Fibroblast of peridontal ligament (primary cell): ENCODE data around the gene C1R.

Experiments
- DNase-seq: peaks from one replicate; pipeline ENCODE4 v3.0.0-alpha.2; 2010; ENCODE audit errors: extremely low read depth

The C1R gene

GRCh38 chr12:7092229-7092985 lies at the start of gene C1R:
Gene C1R (minus strand): TSS chr12:7092445. CDS start chr12:7092388, 57 bp downstream.
- peak; percentile 97 for DNase-seq

GRCh38 chr12:7141351-7142005 lies 49.2 kb upstream of the C1R start:
- DNase-seq = no peak

GRCh38 chr12:7139200-7139599 lies 47.0 kb upstream of the C1R start:
- DNase-seq = no peak

DNA sequence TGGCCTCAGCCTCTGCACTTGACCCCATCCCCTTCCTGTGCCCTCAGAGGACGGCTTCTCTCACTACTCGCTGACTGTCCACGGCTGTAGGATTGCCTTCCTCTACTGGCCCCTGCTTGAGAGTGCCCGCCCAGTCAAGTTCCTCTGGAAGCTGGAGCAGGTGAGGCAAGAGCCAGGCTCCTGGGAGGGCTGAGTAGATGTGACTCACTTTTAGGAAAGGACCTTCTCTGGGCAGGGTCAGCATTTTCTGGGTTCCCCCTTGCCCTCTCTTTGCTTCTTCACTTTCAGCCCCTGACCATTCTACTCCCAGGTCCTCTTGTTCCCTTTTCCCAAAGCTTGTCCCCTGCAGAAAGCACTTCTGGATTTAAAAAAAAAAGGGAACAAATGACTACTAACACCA lies 45.7 kb upstream of the C1R start:
- DNase-seq = no peak

GRCh38 chr12:7136676-7137075 lies 44.4 kb upstream of the C1R start:
- DNase-seq = no peak

DNA sequence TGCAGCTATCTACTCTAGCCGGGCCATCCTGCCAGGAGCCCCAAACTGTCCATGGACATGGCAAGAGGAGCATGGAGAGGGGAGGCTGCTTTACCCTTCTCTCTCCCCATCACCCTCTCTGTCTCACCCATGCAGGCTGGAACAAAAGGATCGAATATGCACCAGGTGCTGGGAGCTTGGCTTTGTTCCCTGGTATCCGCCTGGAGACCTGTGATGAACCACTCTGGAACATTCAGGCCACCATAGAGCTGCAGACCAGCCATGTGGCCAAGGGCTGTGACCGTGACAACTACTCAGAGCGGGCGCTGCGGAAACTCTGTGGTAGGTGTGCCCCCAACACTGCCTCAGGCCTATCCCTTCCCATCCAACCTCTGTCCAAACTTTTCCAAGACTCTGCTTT lies 43.8 kb upstream of the C1R start:
- DNase-seq = no peak

GRCh38 chr12:7134396-7135166 lies 42.3 kb upstream of the C1R start:
- no peak for DNase-seq

DNA sequence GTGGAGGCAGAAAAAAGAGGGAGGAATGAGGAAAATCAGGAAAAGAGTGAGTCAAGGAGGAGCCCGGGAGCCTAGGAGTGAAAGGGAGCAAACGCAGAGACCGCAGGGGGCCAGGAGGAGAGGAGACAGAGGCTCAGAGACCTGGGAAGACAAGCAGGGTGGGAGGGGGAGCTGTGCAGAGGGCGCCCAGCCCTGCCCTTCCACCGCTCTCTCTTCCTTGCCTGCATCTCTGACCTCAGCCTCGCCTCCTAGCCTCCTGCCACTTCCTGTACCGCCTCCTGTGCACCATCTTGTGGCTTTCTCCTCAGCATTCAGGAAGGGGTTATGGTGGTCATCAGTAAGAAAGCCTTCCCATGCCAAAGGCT lies 39.2 kb upstream of the C1R start:
- no peak for DNase-seq

DNA sequence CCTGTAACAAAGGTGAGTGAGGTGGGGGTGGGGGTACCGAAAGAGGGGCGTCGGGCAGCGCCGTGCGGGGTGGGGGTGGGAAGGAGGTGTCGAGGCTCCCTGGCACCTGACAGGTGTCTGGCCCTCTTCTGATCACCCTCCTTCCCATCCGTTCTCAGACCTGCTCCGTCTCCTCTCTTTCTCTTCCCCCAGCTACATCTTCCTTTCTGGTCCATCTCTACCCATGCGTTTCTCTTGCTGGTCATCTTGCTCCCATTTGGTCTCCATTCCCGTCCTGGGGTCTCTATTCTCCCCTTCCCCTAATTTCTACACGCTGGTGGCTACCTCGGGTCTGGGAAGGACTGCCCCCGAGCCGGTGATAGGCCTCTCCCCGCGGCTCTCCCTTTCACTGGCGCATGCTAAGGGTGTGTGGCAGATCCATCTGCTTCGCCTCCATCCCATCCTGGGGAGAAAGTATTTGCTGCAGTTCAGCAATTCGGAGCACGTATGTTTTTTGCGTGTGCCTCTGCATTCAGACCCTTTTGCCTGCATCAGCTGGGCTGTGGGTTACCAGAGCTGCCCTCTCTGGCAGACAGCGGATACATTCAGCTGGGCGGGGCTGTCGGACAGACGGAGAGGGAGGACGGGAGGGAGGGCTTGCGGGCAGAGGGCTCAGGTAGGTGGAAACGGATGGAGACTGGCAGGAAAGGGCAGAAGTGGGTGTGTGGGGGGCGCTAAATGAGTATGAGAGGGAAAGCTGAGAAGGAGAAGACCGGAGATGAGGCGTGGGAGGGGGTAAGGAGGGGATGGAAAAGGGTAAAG lies 38.7 kb upstream of the C1R start:
- peak; percentile 36 for DNase-seq

- peak; percentile 55 for DNase-seq
These were observed 37.8 kb upstream of the C1R start, which contains the start of gene CLSTN3 for GRCh38 chr12:7129872-7130691. Gene CLSTN3 (plus strand): TSS chr12:7130371. CDS start chr12:7130649, 278 bp downstream.

GRCh38 chr12:7129287-7129871 lies 37.1 kb upstream of the C1R start:
- no peak for DNase-seq

DNA sequence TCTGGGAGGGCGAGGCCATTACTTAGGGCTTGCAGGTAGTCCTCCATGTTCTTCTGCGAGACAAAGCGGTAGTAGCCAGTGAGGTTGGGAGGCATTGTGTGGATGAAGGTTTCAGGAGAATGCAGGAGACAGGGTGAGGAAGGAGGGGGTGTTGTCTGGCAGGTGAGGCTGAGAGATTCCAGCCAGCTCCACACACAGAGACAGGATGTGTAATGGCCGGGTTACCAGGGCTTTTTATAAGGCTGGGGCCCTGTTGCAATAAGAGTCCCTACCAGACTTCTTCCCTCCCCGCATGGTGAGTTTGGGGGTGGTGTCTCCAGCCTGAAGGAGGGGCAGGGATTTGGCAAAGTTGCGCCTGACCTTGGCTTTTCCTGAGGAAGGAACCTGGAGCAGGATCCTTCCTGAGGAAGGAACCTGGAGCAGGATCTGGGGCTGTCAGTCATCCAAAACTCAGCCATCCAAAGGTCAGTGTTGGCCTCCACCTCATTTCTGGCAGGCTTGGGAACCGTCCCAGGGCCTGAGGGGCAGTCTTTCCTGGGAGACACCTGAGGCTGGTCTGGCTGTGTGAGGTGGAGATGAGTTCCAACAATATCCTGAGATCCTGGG lies 36.5 kb upstream of the C1R start, which contains the start of gene RBP5:
RBP5 (minus strand) TSS at position 209 of the 606 bp plus-strand sequence; CDS start at position 95, 114 bp downstream.
- DNase-seq = no peak

DNA sequence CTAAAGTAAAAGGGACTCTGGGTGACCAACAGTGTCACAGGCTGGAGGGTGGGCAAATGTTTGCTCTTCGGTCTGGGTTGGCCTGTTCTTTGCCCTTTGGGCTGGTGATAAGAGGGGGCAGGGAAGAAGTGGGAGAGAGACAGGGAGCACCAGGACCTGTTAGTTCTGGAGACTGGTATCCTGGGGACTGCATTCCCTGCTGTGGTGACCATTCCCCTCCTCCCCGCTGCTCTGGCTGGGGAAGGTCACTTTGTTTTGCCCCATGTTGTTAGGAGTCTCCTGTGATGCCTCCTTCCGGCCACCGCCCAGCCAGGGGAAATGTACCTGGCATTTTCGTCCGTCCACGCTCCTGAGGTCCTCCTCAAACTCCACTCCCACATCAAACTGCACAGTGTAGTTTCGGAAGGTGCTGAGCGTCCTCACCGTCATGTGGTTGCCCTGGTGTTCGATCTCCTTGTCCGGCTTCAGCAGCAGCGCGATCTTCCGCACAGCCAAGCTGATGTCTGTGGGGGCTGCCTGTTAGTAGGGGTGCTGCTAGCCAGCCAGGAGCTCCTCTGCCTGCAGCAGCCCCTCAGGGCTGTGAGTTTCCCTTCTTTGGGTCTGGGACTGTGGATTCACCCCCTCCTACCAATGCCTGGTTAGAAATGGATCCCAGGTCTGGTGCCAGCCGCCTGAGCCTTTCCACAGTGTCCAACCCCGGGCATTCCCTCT lies 35.8 kb upstream of the C1R start:
- DNase-seq = no peak

DNA sequence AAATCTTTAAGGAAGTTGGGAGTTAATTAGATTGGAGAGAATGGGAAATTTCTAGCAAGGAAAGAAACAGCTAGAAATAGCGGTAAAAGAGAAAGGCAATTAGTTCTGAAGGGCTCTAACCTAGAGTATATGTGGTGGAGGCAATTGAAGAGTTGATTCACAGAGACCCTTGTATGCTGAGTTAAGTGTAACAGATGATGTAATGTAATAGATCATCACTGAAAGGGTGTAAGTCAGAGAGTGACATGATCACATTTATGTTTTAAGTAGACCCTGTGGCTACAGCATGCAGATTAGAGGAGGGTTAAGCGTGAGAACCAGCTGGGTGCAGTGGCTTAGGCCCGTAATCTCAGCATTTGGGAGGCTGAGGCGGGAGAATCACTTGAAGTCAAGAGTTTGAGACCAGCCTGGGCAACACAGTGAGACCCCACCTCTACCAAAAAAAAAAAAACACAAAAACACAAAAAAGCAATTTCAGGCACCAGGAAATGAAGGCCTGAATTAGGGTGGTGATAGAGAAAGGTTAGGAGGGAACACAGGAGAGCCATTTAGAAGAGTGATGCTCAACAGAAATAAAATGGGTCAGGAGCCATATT lies 33.5 kb upstream of the C1R start:
- DNase-seq = no peak

DNA sequence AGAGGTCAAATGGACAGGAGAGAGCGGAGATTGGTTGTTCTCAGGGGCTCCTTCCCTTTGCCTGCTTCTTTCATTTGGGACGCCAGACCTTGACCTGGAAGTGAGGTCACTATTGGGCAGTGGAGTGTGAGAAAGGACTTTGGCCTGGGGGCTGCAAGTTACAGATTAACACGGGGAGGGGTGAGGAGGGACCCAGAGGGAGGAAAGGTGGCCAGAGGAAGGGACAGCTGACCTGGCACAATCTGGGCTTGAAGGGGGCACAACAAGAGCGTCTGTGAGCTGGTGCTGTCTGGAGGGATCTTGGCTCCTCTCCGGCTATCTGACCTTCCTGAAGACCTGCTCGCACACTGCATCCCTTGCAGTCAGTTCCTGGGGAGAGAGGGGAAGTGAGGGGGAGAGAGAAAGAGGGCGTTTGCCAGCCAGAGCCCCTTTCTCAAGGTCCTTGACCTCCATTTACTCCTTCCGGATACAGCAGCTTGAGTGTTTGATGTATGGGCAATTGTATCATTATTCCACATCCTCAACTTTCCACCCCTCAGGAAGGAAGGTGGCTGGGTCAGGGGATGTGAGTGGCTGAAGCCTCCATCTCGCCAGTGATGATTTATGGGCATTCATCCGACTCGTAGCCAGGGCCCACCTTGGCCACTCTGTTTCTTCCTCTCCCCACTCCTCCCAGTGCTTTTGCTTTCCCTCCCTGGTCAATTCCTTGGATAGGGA lies 31.7 kb upstream of the C1R start:
- no peak for DNase-seq

DNA sequence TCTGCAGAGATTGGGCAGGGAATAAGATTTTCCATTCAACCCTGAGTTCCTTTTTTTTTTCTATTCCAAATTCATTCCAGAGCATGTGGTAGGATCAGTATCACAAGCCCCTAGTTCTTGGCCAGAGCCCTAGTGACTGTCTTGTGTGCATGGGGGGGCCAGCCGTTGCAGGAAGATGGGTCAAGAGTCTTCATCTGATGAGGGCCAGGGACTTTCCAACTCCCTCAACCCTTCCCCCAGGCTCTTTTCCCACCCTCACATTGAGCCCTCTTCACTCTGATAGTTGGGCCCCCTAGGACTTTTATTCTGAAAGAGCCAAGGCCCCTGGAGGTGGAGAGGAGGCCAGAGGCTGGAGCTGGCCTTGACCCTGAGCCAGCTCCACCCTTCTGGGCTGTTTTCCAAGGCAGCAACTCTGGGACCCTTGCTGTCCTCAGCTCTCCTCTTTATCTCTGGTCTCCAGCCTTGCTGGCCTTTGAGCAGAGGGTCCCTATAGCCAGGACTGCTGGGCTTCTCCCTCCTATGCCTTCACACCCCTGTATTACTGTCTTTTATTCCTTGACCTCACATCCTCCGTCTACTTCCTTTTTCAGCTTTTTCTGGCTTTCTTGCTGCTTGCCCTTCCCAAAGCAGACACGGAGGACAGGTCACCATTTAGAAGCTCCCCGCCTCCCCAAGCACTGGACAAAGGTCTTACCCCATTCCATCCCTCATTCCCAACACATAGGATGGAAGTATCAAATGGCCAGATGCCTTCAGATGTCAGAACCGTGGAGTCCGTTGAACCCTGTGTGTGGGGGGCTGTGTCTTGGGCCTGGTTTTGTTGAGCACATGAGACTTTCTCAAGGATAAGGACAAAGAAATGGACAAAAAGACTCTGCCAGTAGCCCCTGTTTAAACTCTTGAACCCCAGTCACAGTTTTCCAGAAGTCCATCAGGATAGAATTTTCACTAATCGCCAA lies 30.8 kb upstream of the C1R start:
- no peak for DNase-seq

DNA sequence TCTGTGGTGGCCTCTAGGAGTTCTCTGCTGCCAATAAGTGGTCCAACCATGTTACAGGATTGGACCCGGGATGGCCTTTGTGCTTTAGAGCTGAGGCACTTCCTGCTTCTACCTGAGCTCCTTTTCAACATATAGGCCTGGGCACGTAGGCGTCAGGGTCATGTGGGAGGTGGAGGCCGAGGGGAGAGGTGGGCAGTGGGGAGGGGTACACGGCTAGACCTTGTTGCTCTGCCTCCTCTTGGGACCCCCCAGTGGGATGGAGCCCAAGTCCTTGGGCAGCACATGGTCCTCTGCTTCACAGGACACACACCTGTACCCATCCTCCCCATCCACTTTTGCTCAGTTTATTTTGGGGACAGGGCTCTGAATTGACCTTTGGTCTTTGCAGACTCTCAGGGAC lies 29.1 kb upstream of the C1R start:
- no peak for DNase-seq
